A673 (cell line): ENCODE measurements around the gene TPM4. TPM values are rescaled to one million over a fixed set of nuclear protein-coding genes. Genes with fewer than 3 reads are reported as not detected.
A peak's percentile ranks its signal among the peaks of the same experiment; 100 is the strongest.
"Not testable (repeated sequence)": the region's sequence is repeated elsewhere in the genome, so short reads cannot be mapped to it uniquely, and the experiment has no call there.

ENCODE experiments used
- Bru-seq: library from RNA; stranded (reverse); fragments of 400-500 nt; gene quantifications from one replicate; lab custom pipeline; 2021; lab: Mats Ljungman, UMichigan
- BruChase-seq, 2 experiments: library from RNA; stranded (reverse); fragments of 400-500 nt; gene quantifications; one replicate each; lab custom pipeline; 2021; lab: Mats Ljungman, UMichigan
- BruUV-seq: library from RNA; stranded (reverse); fragments of 400-500 nt; replicated peaks from 2 replicates; lab custom pipeline; 2021; lab: Mats Ljungman, UMichigan
- CTCF ChIA-PET: fragments of 300-600 bp; sonication (Branson Sonifier 250); formaldehyde crosslinking; loops from one replicate; lab custom pipeline; 2022; ENCODE audit warnings: antibody characterized with exemption; lab: Charles Lee
- POLR2A ChIA-PET: fragments of 300-600 bp; sonication (Branson Sonifier 250); formaldehyde crosslinking; loops from one replicate; lab custom pipeline; 2022; ENCODE audit warnings: antibody characterized with exemption; ENCODE audit not compliant: low non-redundant PET; lab: Charles Lee
- DNase-seq: peaks from one replicate; pipeline ENCODE4 v3.0.0-alpha.2; 2015; ENCODE audit warnings: low spot score
- H3K27ac ChIP-seq: fragments of 200-600 bp; sonication (generic); 2 replicates; pipeline ENCODE4 v1.5.1; 2016; ENCODE audit warnings: mixed run types, low read depth, mild to moderate bottlenecking, mixed read lengths, antibody characterized with exemption, low read length; ENCODE audit not compliant: poor library complexity, severe bottlenecking
- H3K27me3 ChIP-seq: fragments of 200-600 bp; sonication (generic); replicated peaks from 2 replicates; pipeline ENCODE4 v1.6.1; 2017; ENCODE audit warnings: mixed run types, low read depth, mild to moderate bottlenecking, mixed read lengths, antibody characterized with exemption, low read length; ENCODE audit not compliant: insufficient read depth, poor library complexity
- H3K36me3 ChIP-seq: fragments of 200-600 bp; sonication (generic); 2 replicates; pipeline ENCODE4 v1.6.1; 2016; ENCODE audit warnings: mixed run types, mild to moderate bottlenecking, mixed read lengths, antibody characterized with exemption, low read length; ENCODE audit not compliant: insufficient read depth, poor library complexity, severe bottlenecking
- H3K4me1 ChIP-seq: fragments of 200-600 bp; sonication (generic); 2 replicates; pipeline ENCODE4 v1.6.1; 2017; ENCODE audit warnings: mixed run types, mild to moderate bottlenecking, mixed read lengths, antibody characterized with exemption, low read length; ENCODE audit not compliant: insufficient read depth, poor library complexity, severe bottlenecking
- H3K4me3 ChIP-seq: fragments of 200-600 bp; sonication (generic); 2 replicates; pipeline ENCODE4 v1.5.1; 2016; ENCODE audit warnings: low read depth, mixed run types, mild to moderate bottlenecking, mixed read lengths, low read length; ENCODE audit not compliant: poor library complexity, severe bottlenecking
- H3K9me3 ChIP-seq: fragments of 200-600 bp; sonication (generic); 2 replicates; pipeline ENCODE4 v1.6.1; 2016; ENCODE audit warnings: mixed run types, low read depth, mild to moderate bottlenecking, mixed read lengths, antibody characterized with exemption, low read length; ENCODE audit not compliant: poor library complexity, severe bottlenecking
- EZH2 ChIP-seq: fragments of 200-600 bp; sonication (generic); IDR thresholded peaks from 2 replicates; pipeline ENCODE4 v1.6.1; 2017; ENCODE audit warnings: borderline replicate concordance, low read depth, mild to moderate bottlenecking, mixed read lengths, antibody characterized with exemption, low read length; ENCODE audit not compliant: poor library complexity, severe bottlenecking
- intact Hi-C: fragments of 100-400 bp; cut with micrococcal nuclease; formaldehyde crosslinking; loops from one replicate; pipeline ENCODE4 v1.10.0; 2022; ENCODE audit not compliant: unreplicated experiment
- long read RNA-seq: library from polyadenylated mRNA; stranded (forward); transcript quantifications from one replicate; pipeline ENCODE4 v2.0.0, GENCODE V29; 2022
- total RNA-seq: library from RNA; stranded (reverse); gene quantifications from 2 replicates; pipeline ENCODE4 v1.2.3, GENCODE V29; 2021
- TF ChIP-seq, protein P1 (sequence below): fragments of 300-800, 200-600 bp; sonication (generic); conservative IDR thresholded peaks from 2 replicates; pipeline ENCODE4 v1.5.1; 2017; ENCODE audit warnings: low read depth, mild to moderate bottlenecking, antibody characterized with exemption, low read length, moderate library complexity, mixed read lengths

TPM4 gene
- 438 and 476 TPM in 2 replicates for total RNA-seq
- Bru-seq, nascent RNA, result percentile 93 among the genes with signal in this experiment
- percentile 96 among the genes with signal in this experiment for BruChase-seq, experiment 1, labeled RNA remaining after a 2-hour chase
- BruChase-seq, experiment 2, labeled RNA remaining after a 6-hour chase, result percentile 98 among the genes with signal in this experiment
- long read RNA-seq, transcript TPM4-213 (1 exons, 2,672 nt), result minor isoform, 35 of 1,066 reads
- long read RNA-seq, transcript TPM4-201 (8 exons, 2,666 nt), result major isoform, 942 of 1,066 reads
- long read RNA-seq, partial matches to known transcripts, result 32 of 1,066 reads
- long read RNA-seq, other reads (novel, unspliced or antisense), result 56 of 1,066 reads

DNA sequence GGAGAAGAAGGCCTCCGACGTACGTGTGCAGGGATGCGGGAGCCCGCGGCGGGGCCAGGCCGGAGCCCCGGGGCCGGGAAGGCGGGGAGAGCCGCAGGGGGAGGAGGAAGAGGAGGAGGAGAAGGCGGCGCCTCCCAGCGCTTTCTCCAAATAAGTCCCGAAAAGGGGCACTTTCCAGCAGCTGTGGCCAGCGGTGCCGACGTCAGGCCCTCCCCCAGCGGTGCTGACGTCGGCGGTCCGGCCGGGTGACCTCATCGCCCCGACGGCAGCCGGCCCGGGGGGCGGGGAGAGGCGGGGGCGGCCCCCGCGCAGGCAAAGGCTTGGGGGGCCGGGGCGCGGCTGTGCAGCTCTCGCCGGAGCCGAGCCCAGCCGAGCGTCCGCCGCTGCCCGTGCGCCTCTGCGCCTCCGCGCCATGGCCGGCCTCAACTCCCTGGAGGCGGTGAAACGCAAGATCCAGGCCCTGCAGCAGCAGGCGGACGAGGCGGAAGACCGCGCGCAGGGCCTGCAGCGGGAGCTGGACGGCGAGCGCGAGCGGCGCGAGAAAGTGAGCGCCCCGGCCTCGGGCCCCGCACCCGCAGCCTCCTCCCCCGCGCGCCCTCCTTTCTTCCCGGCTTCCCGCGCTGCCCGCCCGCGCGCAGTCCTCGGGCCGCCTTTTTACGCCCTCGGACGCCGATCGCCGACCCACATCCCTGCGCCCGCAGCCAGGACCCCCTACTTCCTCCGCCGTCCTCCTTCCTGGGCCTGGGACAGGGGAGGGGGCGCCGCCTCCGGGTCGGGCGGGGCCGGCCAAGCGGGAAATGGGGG lies at the start of gene TPM4:
Gene TPM4, plus strand, starts transcription at position 342 of the 804 bp plus-strand sequence. Its CDS starts 71 bp downstream, at position 413.
- Histone ChIP-seq H3K4me3 (peak within 1 kb of the TSS; percentile 93), H3K9me3 (no peaks in the 10 kb centered on the region), H3K27me3 (no peaks in the 10 kb centered on the region), H3K36me3 (peaks cover 12% of the 10 kb centered on the region), H3K27ac (peak within 1 kb of the TSS; percentile 100), H3K4me1 (peaks cover 20% of the 10 kb centered on the region)
- BruUV-seq, result no TSS peak
- peak; percentile 94 for DNase-seq
- CTCF ChIA-PET, result interaction anchor here (0.6 to 0.8 kb wide), 3 partner anchors 14 to 638 kb away, joined by 3 to 8 read pairs (median 7); no protein-coding TSS in a partner anchor
- POLR2A ChIA-PET, result no interaction called here
- intact Hi-C loops, result no loop called here
- no peak for TF ChIP-seq EZH2
- TF ChIP-seq, protein P1, sequence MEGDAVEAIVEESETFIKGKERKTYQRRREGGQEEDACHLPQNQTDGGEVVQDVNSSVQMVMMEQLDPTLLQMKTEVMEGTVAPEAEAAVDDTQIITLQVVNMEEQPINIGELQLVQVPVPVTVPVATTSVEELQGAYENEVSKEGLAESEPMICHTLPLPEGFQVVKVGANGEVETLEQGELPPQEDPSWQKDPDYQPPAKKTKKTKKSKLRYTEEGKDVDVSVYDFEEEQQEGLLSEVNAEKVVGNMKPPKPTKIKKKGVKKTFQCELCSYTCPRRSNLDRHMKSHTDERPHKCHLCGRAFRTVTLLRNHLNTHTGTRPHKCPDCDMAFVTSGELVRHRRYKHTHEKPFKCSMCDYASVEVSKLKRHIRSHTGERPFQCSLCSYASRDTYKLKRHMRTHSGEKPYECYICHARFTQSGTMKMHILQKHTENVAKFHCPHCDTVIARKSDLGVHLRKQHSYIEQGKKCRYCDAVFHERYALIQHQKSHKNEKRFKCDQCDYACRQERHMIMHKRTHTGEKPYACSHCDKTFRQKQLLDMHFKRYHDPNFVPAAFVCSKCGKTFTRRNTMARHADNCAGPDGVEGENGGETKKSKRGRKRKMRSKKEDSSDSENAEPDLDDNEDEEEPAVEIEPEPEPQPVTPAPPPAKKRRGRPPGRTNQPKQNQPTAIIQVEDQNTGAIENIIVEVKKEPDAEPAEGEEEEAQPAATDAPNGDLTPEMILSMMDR, result no peak

DNA sequence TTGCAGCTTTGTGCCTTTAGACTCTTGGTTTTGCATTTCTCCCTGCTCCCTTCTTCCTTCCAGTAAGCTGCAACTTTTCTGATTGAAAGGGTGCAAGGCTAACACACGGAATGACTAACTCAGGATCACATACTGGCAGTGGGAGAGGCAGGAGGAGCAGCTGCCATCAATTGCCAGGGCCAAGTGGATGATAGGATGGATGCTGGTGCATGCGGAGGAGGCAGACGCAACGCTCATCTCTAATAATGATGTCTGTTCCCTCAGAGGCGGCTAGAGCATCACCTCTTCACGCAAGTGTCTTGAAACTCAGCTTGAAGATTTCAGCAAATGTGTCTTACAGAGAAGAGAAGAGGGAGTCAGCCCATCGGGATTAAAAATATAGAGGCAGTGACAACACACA lies 49.5 kb upstream of the TPM4 start:
- BruUV-seq, result no TSS peak
- Histone ChIP-seq H3K9me3 (no peaks in the 10 kb centered on the region), H3K27ac (no peak overlapping the region), H3K4me1 (no peaks in the 10 kb centered on the region), H3K36me3 (no peaks in the 10 kb centered on the region), H3K27me3 (peaks cover 9% of the 10 kb centered on the region), H3K4me3 (no peak overlapping the region)
- POLR2A ChIA-PET, result no interaction called here
- no peak for DNase-seq
- CTCF ChIA-PET, result interaction anchor here (1.0 kb wide), 1 partner anchor 935 kb away, joined by 3 read pairs; no protein-coding TSS in a partner anchor
- TF ChIP-seq, protein P1, result no peak
- TF ChIP-seq EZH2, result no peak
- intact Hi-C loops, result no loop called here

DNA sequence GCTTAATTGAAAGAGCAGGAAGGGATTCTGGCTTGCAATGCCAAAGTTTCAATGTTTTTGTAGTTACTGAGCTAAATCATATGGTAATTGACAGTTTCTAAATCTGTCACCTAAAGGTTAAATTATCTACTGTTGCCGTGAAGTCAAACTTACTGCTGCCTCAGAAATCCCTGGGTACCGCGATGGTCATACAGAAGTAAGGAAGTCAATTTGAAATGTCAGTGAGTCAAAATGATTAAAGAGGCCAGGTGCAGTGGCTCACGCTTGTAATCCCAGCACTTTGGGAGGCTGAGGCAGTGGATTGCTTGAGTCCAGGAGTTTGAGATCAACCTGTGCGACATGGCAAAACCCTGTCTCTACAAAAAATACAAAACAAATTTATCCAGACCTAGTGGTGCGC lies 48.8 kb upstream of the TPM4 start:
- CTCF ChIA-PET, result interaction anchor here (0.7 kb wide), 1 partner anchor 415 kb away, joined by 3 read pairs; no protein-coding TSS in a partner anchor
- intact Hi-C loops, result no loop called here
- H3K36me3 ChIP-seq, result no peaks in the 10 kb centered on the region
- BruUV-seq, result no TSS peak
- TF ChIP-seq, protein P1, result no peak
- TF ChIP-seq EZH2, result no peak
- no peak for DNase-seq
- no peaks in the 10 kb centered on the region for H3K9me3 ChIP-seq
- H3K4me1 ChIP-seq, result no peaks in the 10 kb centered on the region
- peaks cover 9% of the 10 kb centered on the region for H3K27me3 ChIP-seq
- POLR2A ChIA-PET, result no interaction called here
- no peak overlapping the region for H3K4me3 ChIP-seq
- no peak overlapping the region for H3K27ac ChIP-seq

DNA sequence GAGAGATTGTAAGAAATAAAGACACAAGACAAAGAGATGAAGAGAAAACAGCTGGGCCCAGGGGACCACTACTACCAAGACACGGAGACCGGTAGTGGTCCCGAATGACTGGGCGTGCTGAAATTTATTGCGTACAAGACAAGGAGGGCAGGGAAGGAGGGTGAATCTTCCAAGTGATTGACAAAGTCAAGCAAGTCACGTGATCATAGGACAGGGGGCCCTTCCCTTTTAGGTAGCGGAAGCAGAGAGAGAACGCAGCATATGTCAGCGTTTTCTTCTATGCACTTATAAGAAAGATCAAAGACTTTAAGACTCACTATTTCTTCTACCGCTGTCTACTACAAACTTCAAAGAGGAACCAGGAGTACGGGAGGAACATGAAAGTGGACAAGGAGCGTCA lies 46.1 kb upstream of the TPM4 start:
- POLR2A ChIA-PET, result not testable (repeated sequence)

More for the DNA sequence above, 46.1 kb upstream of the TPM4 start:
- H3K4me3 ChIP-seq, BruUV-seq, intact Hi-C loops, H3K9me3 ChIP-seq, H3K36me3 ChIP-seq, CTCF ChIA-PET, H3K27me3 ChIP-seq, DNase-seq, H3K4me1 ChIP-seq, H3K27ac ChIP-seq: not testable (repeated sequence)
